ENCODE results near the gene PLCH1. TPM values are rescaled to one million over a fixed set of nuclear protein-coding genes. Genes with fewer than 3 reads are reported as not detected.

PLCH1 gene
- total and polyA plus RNA-seq, 2 experiments from 2014 or later = 8.1 to 25.3 TPM

DNA sequence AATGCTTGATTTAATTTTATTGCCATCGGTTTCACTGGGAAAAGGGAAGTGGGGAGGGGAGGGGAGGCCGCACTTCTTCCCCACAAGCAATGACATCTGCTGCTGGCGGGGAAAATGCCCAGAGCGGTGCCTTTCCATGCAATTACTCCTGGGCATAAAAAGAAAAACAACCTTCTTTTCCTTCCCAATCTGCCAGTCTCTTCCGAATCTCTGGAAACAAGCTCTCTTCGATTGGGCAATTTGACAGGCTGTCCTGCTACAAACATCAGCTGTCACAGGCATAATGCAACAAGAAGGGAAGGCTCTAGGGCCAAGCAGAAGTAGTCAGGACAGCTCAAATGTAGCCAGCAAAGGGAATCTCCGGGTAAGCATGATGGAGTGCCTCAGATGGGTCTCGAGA is 358.0 kb downstream of the PLCH1 start:
- H3K36me3 Mint-ChIP-seq (ENCODE audit: low read depth) = no peaks in the 10 kb centered on the region
- ATAC-seq (no peak), DNase-seq (ENCODE audit: low spot score) (no peak)
- H3K4me3 ChIP-seq = no peak overlapping the region
- no peak overlapping the region for H3K4me3 Mint-ChIP-seq
- H3K27ac ChIP-seq (ENCODE audit: low read depth) = no peak overlapping the region
- H3K27ac Mint-ChIP-seq = no peak overlapping the region
- peaks cover 2% of the 10 kb centered on the region for H3K27me3 Mint-ChIP-seq (ENCODE audit: insufficient read depth, low read depth, poor library complexity)
- no peaks in the 10 kb centered on the region for H3K79me2 ChIP-seq (replicated peaks; ENCODE audit: insufficient read depth)
- H3K27me3 ChIP-seq (ENCODE audit: insufficient read depth) = no peaks in the 10 kb centered on the region
- H3K9me2 ChIP-seq (ENCODE audit: insufficient read depth) = peaks cover 4% of the 10 kb centered on the region
- 0 out of 2 replicates have a peak overlapping the region, but pooled peaks have one; percentile 28 for H2AFZ ChIP-seq
- H3K4me1 Mint-ChIP-seq = peaks cover 17% of the 10 kb centered on the region
- no peak overlapping the region for H3K4me2 ChIP-seq
- TF ChIP-seq NANOG (IDR thresholded peaks at IDR 0.05; ENCODE audit: borderline replicate concordance) (no peak), EZH2 (IDR thresholded peaks at IDR 0.05; ENCODE audit: low read depth, unreplicated experiment) (no peak), ZNF114 (CRISPR knock-in tag; IDR thresholded peaks at IDR 0.05) (no peak), EZH2phosphoT487 (IDR thresholded peaks at IDR 0.05; ENCODE audit: unreplicated experiment) (no peak)
- TF ChIP-seq, protein P1, sequence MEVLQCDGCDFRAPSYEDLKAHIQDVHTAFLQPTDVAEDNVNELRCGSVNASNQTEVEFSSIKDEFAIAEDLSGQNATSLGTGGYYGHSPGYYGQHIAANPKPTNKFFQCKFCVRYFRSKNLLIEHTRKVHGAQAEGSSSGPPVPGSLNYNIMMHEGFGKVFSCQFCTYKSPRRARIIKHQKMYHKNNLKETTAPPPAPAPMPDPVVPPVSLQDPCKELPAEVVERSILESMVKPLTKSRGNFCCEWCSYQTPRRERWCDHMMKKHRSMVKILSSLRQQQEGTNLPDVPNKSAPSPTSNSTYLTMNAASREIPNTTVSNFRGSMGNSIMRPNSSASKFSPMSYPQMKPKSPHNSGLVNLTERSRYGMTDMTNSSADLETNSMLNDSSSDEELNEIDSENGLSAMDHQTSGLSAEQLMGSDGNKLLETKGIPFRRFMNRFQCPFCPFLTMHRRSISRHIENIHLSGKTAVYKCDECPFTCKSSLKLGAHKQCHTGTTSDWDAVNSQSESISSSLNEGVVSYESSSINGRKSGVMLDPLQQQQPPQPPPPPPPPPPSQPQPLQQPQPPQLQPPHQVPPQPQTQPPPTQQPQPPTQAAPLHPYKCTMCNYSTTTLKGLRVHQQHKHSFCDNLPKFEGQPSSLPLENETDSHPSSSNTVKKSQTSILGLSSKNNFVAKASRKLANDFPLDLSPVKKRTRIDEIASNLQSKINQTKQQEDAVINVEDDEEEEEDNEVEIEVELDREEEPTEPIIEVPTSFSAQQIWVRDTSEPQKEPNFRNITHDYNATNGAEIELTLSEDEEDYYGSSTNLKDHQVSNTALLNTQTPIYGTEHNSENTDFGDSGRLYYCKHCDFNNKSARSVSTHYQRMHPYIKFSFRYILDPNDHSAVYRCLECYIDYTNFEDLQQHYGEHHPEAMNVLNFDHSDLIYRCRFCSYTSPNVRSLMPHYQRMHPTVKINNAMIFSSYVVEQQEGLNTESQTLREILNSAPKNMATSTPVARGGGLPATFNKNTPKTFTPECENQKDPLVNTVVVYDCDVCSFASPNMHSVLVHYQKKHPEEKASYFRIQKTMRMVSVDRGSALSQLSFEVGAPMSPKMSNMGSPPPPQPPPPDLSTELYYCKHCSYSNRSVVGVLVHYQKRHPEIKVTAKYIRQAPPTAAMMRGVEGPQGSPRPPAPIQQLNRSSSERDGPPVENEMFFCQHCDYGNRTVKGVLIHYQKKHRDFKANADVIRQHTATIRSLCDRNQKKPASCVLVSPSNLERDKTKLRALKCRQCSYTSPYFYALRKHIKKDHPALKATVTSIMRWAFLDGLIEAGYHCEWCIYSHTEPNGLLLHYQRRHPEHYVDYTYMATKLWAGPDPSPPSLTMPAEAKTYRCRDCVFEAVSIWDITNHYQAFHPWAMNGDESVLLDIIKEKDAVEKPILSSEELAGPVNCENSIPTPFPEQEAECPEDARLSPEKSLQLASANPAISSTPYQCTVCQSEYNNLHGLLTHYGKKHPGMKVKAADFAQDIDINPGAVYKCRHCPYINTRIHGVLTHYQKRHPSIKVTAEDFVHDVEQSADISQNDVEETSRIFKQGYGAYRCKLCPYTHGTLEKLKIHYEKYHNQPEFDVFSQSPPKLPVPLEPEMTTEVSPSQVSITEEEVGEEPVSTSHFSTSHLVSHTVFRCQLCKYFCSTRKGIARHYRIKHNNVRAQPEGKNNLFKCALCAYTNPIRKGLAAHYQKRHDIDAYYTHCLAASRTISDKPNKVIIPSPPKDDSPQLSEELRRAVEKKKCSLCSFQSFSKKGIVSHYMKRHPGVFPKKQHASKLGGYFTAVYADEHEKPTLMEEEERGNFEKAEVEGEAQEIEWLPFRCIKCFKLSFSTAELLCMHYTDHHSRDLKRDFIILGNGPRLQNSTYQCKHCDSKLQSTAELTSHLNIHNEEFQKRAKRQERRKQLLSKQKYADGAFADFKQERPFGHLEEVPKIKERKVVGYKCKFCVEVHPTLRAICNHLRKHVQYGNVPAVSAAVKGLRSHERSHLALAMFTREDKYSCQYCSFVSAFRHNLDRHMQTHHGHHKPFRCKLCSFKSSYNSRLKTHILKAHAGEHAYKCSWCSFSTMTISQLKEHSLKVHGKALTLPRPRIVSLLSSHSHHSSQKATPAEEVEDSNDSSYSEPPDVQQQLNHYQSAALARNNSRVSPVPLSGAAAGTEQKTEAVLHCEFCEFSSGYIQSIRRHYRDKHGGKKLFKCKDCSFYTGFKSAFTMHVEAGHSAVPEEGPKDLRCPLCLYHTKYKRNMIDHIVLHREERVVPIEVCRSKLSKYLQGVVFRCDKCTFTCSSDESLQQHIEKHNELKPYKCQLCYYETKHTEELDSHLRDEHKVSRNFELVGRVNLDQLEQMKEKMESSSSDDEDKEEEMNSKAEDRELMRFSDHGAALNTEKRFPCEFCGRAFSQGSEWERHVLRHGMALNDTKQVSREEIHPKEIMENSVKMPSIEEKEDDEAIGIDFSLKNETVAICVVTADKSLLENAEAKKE (CRISPR knock-in tag; IDR thresholded peaks at IDR 0.05) = no peak
- TF ChIP-seq, protein P2, sequence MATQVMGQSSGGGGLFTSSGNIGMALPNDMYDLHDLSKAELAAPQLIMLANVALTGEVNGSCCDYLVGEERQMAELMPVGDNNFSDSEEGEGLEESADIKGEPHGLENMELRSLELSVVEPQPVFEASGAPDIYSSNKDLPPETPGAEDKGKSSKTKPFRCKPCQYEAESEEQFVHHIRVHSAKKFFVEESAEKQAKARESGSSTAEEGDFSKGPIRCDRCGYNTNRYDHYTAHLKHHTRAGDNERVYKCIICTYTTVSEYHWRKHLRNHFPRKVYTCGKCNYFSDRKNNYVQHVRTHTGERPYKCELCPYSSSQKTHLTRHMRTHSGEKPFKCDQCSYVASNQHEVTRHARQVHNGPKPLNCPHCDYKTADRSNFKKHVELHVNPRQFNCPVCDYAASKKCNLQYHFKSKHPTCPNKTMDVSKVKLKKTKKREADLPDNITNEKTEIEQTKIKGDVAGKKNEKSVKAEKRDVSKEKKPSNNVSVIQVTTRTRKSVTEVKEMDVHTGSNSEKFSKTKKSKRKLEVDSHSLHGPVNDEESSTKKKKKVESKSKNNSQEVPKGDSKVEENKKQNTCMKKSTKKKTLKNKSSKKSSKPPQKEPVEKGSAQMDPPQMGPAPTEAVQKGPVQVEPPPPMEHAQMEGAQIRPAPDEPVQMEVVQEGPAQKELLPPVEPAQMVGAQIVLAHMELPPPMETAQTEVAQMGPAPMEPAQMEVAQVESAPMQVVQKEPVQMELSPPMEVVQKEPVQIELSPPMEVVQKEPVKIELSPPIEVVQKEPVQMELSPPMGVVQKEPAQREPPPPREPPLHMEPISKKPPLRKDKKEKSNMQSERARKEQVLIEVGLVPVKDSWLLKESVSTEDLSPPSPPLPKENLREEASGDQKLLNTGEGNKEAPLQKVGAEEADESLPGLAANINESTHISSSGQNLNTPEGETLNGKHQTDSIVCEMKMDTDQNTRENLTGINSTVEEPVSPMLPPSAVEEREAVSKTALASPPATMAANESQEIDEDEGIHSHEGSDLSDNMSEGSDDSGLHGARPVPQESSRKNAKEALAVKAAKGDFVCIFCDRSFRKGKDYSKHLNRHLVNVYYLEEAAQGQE (IDR thresholded peaks at IDR 0.05; ENCODE audit: unreplicated experiment) = no peak
- no peaks in the 10 kb centered on the region for H3K9me3 Mint-ChIP-seq
- no peaks in the 10 kb centered on the region for H4K20me1 ChIP-seq (replicated peaks; ENCODE audit: insufficient read depth)
- H3K4me1 ChIP-seq (ENCODE audit: insufficient read depth) = no peaks in the 10 kb centered on the region
- H3F3A ChIP-seq (replicated peaks; ENCODE audit: low read depth) = no peaks in the 10 kb centered on the region
- no peaks in the 10 kb centered on the region for H3K36me3 ChIP-seq (ENCODE audit: insufficient read depth)
